IPS-20b (cell line): ENCODE data around the gene SIX4.

Experiments used
- H3K27ac ChIP-seq: one replicate; pipeline ENCODE4 v1.5.1; 2013; ENCODE audit warnings: low read length
- H3K27me3 ChIP-seq: 2 replicates; pipeline ENCODE4 v1.6.1; 2013; ENCODE audit warnings: mild to moderate bottlenecking, low read length, inconsistent platforms; ENCODE audit not compliant: insufficient read depth
- H3K36me3 ChIP-seq: 2 replicates; pipeline ENCODE4 v1.6.1; 2013; ENCODE audit warnings: low read depth, mild to moderate bottlenecking, inconsistent platforms, low read length, moderate library complexity; ENCODE audit not compliant: insufficient read depth
- H3K4me1 ChIP-seq: 2 replicates; pipeline ENCODE4 v1.6.1; 2013; ENCODE audit warnings: mild to moderate bottlenecking, control low read depth, inconsistent platforms, low read length, moderate library complexity; ENCODE audit not compliant: insufficient read depth
- H3K4me3 ChIP-seq: 2 replicates; pipeline ENCODE4 v1.5.1; 2013; ENCODE audit warnings: mild to moderate bottlenecking, low read length, inconsistent platforms
- H3K9ac ChIP-seq: 2 replicates; pipeline ENCODE4 v1.6.1; 2013; ENCODE audit warnings: low read depth, mild to moderate bottlenecking, inconsistent platforms, low read length, moderate library complexity
- H3K9me3 ChIP-seq: 2 replicates; pipeline ENCODE4 v1.6.1; 2013; ENCODE audit warnings: mild to moderate bottlenecking, low read depth, low read length, inconsistent platforms; ENCODE audit not compliant: insufficient read depth

SIX4 gene

DNA sequence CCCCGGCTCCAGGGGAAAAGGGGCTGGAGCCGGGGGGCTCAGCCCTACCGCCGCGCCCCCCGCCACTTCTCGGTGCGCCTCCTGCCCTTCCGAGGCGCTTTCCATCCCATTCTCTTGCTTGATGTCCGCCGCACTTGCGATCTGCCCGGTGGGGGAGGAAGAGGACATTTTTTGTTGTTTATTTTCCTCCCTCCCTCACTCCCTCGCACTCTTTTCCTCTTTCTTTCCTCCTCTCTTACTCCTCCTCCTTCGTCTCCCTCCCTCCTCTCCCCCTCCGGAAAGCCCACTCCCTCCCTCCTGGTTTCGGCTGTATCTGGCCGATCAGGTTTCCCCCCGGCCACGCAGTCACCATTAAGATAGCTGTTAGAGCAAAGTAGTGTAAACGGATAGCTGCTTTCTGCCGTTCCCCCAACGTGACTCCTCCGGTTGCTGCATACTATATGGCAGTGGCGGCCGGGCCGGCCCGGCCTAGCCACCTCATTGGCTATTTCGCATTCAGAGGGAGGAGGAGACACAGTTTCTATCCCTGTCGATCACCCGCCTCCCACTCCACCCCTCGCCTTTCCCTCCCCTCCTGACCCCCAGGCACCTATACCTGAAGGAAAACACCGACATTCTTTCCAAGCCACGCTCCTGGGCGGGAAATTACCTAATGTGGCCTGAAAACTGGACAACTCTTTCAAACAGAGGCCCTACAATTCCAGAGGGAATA lies at the start of gene SIX4:
Gene SIX4, minus strand, starts transcription at position 445 of the 712 bp plus-strand sequence. Its CDS starts 277 bp downstream, at position 168.
- Histone ChIP-seq H3K27me3 (peaks cover 18% of the 10 kb centered on the region), H3K9me3 (no peaks in the 10 kb centered on the region), H3K4me1 (peaks cover 14% of the 10 kb centered on the region), H3K9ac (peak within 1 kb of the TSS; percentile 90), H3K27ac (peak within 1 kb of the TSS; percentile 35), H3K4me3 (peak within 1 kb of the TSS; percentile 95), H3K36me3 (peaks cover 14% of the 10 kb centered on the region)

DNA sequence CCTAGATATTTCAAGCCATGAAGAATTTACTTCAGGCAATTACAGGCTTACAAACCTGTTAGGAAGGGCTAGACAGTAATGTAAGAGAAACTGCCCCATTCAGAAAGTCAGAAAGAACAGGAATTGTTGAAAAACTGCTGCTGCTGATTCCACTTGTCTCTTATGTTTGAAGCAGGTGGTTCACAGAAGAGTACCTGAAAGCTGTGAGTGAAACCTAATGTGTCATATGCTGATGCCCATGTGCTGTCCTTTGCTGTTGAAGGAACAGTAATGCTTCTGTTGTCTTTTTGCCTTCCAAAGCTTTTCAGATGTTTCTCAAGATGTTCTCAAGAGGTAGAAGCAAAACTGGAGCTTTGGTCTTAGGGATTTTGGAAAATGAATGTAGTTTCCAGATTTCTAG lies 49.4 kb upstream of the SIX4 start:
- no peak overlapping the region for H3K9ac ChIP-seq
- H3K4me1 ChIP-seq, result no peaks in the 10 kb centered on the region
- no peaks in the 10 kb centered on the region for H3K36me3 ChIP-seq
- no peak overlapping the region for H3K27ac ChIP-seq
- H3K9me3 ChIP-seq, result no peaks in the 10 kb centered on the region
- H3K4me3 ChIP-seq, result no peak overlapping the region
- no peaks in the 10 kb centered on the region for H3K27me3 ChIP-seq

DNA sequence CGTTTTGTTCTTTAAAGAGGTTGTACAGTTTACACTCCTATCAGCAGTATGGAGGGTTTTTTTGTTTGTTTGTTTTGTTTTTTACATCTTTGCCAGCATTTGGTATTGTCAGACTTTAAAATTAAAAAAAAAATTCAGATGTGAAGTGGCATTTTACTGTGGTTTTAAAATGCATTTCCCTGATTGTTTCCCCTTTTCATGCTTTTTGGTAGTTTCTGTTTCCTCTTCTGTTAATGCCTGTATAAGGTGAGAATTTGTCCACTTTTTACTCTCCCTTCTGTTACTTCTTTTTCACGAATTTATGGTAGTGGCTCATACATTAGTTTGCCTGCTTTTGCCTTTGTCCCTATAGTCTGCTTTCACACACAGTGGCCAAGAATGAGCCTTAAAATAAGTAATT lies 47.0 kb upstream of the SIX4 start:
- Histone ChIP-seq H3K36me3 (no peaks in the 10 kb centered on the region), H3K4me1 (no peaks in the 10 kb centered on the region), H3K27me3 (no peaks in the 10 kb centered on the region), H3K9ac (no peak overlapping the region), H3K9me3 (no peaks in the 10 kb centered on the region), H3K4me3 (no peak overlapping the region), H3K27ac (no peak overlapping the region)

DNA sequence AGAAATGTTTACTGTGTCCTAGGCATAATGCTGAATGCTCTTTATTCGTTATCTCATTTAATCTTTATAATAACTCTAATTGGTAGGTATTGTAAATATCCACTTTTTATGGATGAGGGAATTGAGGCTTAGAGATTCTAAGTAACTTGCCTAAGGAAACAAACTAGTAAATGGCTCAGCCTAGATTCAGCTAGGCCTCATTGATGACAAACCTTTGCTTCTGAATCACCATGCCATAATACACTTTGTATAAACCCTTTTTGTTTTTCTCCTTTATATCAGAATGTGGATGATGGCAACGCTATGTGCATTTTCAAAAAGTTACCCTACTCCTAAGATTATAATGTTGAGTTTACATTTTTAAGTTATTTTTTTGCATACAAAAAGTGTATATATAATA lies 44.5 kb upstream of the SIX4 start:
- H3K4me3 ChIP-seq, result no peak overlapping the region
- H3K27ac ChIP-seq, result no peak overlapping the region
- no peaks in the 10 kb centered on the region for H3K36me3 ChIP-seq
- no peaks in the 10 kb centered on the region for H3K9me3 ChIP-seq
- no peaks in the 10 kb centered on the region for H3K4me1 ChIP-seq
- H3K9ac ChIP-seq, result no peak overlapping the region
- no peaks in the 10 kb centered on the region for H3K27me3 ChIP-seq

DNA sequence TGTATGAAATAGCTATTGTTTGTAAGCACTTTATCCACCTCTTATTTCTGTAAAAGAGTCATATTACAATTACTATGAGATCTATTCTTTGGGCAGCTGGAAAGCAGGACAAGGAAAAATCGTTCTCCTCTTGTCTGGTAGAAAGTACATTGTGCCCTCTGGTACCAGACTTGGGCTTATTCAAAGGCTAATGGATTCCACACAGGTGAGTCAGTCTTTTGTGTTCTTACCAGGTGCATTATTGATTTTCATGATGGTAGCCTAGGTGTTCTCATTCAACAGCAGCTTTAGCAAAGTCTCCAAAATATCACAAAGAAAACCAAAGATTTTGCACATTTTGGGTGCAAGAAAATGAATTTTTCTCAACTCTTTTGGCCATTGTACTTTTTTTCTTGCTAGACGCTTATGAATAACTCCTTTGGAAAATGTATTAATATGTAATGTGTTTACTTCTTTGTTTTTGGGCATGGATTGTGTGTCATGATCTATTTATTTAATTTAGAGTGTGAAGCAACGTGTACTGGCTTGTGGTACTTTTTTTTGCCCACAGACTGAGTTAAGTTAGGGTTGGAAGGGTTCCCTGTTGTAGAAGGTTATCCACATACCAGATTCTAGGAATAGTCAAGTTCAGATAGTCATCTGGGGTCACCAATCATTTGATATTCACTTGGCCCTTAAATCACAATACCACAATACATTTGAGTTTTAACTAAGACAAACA lies 36.7 kb upstream of the SIX4 start:
- peaks cover 45% of the 10 kb centered on the region for H3K4me1 ChIP-seq
- H3K27me3 ChIP-seq, result no peaks in the 10 kb centered on the region
- peak overlapping the region; percentile 65 for H3K27ac ChIP-seq
- H3K9ac ChIP-seq, result peak overlapping the region; percentile 54; the same call in 1 of the 2 replicates
- H3K4me3 ChIP-seq, result peak overlapping the region; percentile 36; the same call in 1 of the 2 replicates
- no peaks in the 10 kb centered on the region for H3K9me3 ChIP-seq
- no peaks in the 10 kb centered on the region for H3K36me3 ChIP-seq

DNA sequence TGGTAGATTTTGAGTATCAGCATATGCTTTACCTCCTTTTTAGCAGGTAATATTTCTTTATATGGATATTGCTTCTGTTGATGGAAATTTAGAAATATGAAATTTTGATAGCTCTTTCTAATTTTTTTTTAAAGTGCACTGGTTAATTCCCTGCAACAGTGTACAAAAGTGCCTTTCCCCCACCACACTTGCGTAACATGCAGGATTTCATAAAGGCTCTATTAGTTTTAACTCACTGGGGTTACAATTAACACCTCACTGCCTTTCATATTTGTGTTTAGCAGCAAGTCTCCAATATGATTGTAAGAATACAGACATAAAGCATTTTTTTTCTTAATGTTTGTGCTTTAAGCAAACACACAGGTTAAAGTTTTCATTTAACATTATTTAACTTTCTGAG lies 36.1 kb upstream of the SIX4 start:
- peaks cover 45% of the 10 kb centered on the region for H3K4me1 ChIP-seq
- H3K9me3 ChIP-seq, result no peaks in the 10 kb centered on the region
- peak overlapping the region; percentile 54; the same call in 1 of the 2 replicates for H3K9ac ChIP-seq
- H3K27ac ChIP-seq, result no peak overlapping the region
- no peaks in the 10 kb centered on the region for H3K27me3 ChIP-seq
- no peaks in the 10 kb centered on the region for H3K36me3 ChIP-seq
- H3K4me3 ChIP-seq, result peak overlapping the region; percentile 36; the same call in 1 of the 2 replicates

DNA sequence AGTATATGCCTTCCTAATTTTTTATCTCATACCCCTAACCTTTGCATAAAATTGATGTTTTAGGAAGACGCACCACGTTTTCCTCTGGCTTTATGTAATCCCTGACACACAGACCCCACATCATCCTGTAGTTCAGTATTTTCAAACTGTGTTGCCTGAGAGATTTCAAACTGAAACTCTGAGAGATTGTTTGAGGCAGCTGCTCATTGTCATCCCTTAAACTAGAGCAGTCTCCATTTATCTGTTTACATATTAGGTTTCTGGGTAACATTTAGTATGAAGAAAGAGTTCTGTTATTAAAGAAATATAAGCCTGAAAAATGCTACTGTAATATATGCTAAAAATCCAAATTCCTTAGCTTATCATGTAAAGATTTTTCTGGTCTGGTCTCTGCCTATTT lies 34.7 kb upstream of the SIX4 start:
- peak overlapping the region; percentile 13 for H3K27ac ChIP-seq
- no peaks in the 10 kb centered on the region for H3K36me3 ChIP-seq
- no peak overlapping the region; the same call in 1 of the 2 replicates for H3K4me3 ChIP-seq
- H3K4me1 ChIP-seq, result peaks cover 45% of the 10 kb centered on the region
- H3K9me3 ChIP-seq, result no peaks in the 10 kb centered on the region
- peak overlapping the region; percentile 38; the same call in 1 of the 2 replicates for H3K9ac ChIP-seq
- no peaks in the 10 kb centered on the region for H3K27me3 ChIP-seq

DNA sequence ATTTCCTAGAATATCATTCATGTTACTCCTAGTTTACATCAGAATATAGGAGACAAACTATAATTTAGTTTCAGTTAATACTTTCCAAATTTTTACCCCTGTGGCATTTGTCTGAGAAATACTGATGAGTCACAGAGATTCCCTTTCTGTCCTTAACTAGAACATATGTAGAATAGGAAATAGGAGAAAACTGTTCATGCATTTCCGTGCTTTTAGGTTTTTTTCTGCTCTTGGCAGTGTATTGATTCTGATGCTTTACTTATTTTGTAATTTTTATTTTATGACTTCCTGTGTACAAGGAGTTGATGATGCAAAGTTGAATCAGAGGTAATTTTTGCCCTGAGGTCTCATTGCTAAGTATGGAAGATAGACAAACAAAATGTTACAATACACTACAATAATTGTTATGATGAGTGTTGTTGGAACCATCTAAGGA lies 33.4 kb upstream of the SIX4 start:
- Histone ChIP-seq H3K4me3 (no peak overlapping the region), H3K9ac (no peak overlapping the region), H3K27ac (no peak overlapping the region), H3K9me3 (no peaks in the 10 kb centered on the region), H3K36me3 (no peaks in the 10 kb centered on the region), H3K27me3 (no peaks in the 10 kb centered on the region), H3K4me1 (peaks cover 45% of the 10 kb centered on the region)

DNA sequence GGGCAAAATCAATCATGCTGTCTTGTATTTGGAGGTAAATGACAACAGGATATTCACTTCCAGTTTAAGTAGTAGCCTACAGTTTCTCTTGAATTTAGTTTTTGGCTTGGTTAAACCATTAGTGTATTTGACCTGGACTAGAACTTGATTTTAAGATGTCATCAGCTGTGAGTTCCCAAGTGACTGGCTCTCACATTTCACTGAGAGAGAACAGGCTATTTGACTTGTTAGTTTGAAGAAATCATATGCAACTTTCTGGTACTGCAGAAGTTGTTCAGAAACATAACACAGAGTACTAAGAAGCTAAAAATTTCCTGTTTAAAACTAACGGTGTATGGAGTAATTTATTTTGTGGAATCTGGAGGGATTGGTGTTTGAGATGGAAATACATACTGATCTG lies 32.7 kb upstream of the SIX4 start:
- Histone ChIP-seq H3K36me3 (no peaks in the 10 kb centered on the region), H3K27me3 (no peaks in the 10 kb centered on the region), H3K4me1 (peaks cover 44% of the 10 kb centered on the region), H3K9me3 (no peaks in the 10 kb centered on the region), H3K4me3 (no peak overlapping the region), H3K27ac (no peak overlapping the region), H3K9ac (no peak overlapping the region)

DNA sequence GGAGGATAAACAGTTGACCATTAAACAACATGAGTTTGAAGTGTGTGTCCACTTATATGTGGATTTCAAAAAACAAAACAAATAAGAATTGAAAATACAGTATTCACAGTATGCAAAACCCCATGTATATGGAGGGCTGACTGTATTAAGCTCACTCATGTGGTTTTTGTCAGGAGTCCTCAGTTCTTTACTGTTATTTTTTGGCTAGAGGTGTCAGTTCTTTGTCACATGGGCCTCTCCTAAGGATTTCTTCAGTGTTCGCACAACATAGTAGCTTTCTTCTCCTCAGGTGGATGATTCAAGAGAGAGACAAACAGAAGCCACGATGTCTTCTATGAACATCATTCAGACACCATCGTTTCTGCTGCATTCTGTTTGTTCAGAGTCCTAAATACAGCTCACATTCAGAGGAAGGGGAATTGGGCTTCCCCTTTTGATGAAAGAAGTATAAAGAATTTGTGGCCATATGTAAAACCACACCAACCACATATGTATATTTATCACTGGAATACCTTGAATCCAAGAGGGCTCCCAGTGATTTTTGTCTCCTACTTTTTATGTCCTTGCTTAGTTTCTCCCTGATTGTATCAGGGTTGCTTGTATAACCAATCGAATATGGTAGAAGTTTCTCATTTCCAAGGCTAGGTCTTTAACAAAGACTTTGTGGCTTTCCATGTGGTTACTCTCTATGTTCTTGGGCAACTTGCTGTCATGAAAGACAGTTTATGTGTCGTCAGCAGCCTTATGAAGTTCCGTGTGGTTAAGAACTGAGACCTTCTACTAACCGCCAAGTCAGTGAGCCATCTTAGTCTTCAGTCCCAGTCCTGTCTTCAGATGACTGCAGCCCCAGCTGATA lies 29.3 kb upstream of the SIX4 start:
- Histone ChIP-seq H3K9me3 (no peaks in the 10 kb centered on the region), H3K4me1 (peaks cover 14% of the 10 kb centered on the region), H3K27me3 (no peaks in the 10 kb centered on the region), H3K36me3 (no peaks in the 10 kb centered on the region), H3K9ac (no peak overlapping the region), H3K27ac (no peak overlapping the region), H3K4me3 (no peak overlapping the region)

DNA sequence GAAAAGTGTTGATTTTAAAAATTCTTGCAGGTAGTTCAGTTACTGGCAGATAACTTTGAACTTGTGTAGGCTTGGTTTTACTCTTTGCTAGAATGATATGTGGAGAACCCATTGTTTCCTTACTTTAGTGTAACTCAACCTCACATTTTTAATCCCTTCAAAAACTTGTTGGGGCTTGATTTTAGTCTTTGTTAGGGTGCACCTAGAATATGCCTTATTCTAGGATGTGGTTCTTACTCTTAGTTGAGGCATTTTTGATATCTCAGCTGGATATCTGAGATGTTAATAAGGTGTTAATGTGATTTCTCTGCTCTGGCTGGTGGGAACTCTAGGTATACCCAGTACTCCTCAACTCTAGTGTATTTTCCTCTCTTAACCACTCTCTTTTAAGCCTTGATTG lies 20.4 kb upstream of the SIX4 start:
- H3K9ac ChIP-seq, result no peak overlapping the region
- H3K9me3 ChIP-seq, result no peaks in the 10 kb centered on the region
- H3K36me3 ChIP-seq, result no peaks in the 10 kb centered on the region
- no peak overlapping the region for H3K4me3 ChIP-seq
- H3K27me3 ChIP-seq, result no peaks in the 10 kb centered on the region
- no peak overlapping the region for H3K27ac ChIP-seq
- H3K4me1 ChIP-seq, result no peaks in the 10 kb centered on the region; the same call in 1 of the 2 replicates
